ENCODE results near the gene B3GAT3.

Gene B3GAT3

DNA sequence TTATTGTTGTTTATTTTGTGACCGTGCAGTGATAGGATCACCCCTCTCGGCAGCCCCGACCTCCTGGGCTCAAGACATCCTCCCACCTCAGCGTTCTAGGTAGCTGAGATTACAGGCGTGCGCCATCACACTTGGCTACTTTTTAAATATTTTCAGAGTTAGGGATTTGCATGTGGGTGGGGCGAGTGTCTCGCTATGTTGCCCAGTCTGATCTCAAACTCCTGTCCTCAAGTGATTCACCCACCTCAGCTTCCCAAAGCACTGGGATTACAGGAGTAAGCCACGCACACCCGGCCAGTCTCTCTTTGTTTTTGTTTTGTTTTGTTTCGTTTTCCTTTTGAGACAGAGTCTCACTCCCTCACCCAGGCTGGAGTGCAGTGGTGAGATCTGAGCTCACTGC lies 32.5 kb upstream of the B3GAT3 start:
- TF ChIP-seq FOXP2 (optimal IDR thresholded peaks at IDR 0.05; ENCODE audit: borderline replicate concordance, extremely low read depth, extremely low read length, insufficient read depth) (no peak), POLR2AphosphoS5 (IDR thresholded peaks at IDR 0.05; ENCODE audit: low read depth, low read length) (no peak), TAF1 (IDR thresholded peaks at IDR 0.05; ENCODE audit: borderline replicate concordance, insufficient read depth, low read length) (no peak), SIN3A (IDR thresholded peaks at IDR 0.05; ENCODE audit: borderline replicate concordance, insufficient read depth, low read length) (no peak)
- TF ChIP-seq, protein P1, sequence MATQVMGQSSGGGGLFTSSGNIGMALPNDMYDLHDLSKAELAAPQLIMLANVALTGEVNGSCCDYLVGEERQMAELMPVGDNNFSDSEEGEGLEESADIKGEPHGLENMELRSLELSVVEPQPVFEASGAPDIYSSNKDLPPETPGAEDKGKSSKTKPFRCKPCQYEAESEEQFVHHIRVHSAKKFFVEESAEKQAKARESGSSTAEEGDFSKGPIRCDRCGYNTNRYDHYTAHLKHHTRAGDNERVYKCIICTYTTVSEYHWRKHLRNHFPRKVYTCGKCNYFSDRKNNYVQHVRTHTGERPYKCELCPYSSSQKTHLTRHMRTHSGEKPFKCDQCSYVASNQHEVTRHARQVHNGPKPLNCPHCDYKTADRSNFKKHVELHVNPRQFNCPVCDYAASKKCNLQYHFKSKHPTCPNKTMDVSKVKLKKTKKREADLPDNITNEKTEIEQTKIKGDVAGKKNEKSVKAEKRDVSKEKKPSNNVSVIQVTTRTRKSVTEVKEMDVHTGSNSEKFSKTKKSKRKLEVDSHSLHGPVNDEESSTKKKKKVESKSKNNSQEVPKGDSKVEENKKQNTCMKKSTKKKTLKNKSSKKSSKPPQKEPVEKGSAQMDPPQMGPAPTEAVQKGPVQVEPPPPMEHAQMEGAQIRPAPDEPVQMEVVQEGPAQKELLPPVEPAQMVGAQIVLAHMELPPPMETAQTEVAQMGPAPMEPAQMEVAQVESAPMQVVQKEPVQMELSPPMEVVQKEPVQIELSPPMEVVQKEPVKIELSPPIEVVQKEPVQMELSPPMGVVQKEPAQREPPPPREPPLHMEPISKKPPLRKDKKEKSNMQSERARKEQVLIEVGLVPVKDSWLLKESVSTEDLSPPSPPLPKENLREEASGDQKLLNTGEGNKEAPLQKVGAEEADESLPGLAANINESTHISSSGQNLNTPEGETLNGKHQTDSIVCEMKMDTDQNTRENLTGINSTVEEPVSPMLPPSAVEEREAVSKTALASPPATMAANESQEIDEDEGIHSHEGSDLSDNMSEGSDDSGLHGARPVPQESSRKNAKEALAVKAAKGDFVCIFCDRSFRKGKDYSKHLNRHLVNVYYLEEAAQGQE (IDR thresholded peaks at IDR 0.05; ENCODE audit: insufficient read depth in 1 of 2, low read depth in 2 of 2, low read length in 2 of 2), result no peak

DNA sequence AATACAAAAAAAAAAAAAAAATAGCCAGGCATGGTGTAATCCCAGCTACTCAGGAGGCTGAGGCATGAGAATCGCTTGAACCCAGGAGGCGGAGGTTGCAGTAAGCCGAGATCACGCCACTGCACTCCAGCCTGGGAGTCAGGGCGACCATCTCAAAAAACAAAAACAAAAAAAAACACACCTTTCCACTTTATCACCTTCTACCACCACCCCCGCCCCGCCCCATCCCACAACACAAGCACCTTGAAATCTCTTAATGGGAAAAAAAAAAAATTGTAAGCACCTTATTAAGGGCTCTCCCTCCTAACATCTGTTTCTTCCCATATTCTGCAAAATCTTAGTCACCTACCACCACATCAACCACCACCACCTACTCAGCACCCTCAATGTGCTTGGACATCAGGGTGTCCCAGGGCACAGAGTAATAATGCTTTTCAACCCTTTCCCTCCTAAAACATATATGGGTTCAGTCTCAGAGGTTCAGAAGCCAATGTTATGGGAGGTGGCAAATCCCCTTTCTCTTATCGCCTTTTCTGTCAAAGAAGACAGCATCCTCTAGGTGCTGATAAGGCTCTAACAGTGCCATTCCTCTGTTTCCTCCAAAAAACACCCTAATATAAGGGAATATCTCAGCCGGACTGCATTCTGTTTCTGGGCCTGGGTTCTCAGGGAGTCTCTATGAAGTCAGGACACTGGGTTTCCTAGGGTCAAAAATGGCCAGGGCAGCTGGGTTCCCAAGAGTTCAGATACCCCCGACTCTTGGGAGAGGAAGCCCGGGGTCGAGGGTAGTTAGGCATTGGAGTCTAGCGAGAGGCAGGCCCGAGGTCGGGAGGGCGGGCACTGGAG lies 30.6 kb upstream of the B3GAT3 start:
- no peak for TF ChIP-seq POLR2AphosphoS5 (IDR thresholded peaks at IDR 0.05; ENCODE audit: low read depth, low read length)

DNA sequence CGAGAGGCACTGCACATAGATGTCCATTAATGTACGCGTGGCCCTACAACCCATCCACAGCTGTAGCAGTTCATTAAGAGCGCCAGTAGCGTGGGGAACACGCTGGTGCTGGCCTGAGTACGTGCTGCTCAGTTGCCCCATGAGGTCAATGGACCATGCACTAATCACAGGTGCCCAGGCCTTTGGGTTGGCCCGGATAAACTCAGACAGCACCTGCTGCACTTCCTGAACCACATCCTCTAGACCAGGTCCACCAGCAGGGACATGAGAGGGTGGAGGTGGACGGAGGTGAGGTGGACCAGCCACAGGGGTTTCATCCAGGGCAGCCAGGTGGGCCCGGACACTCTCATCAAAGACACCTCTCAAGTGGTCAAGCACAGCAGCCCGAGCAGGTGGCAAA lies 27.7 kb upstream of the B3GAT3 start:
- TF ChIP-seq TAF1 (IDR thresholded peaks at IDR 0.05; ENCODE audit: borderline replicate concordance, insufficient read depth, low read length) (no peak), SIN3A (IDR thresholded peaks at IDR 0.05; ENCODE audit: borderline replicate concordance, insufficient read depth, low read length) (no peak), POLR2AphosphoS5 (IDR thresholded peaks at IDR 0.05; ENCODE audit: low read depth, low read length) (no peak), FOXP2 (optimal IDR thresholded peaks at IDR 0.05; ENCODE audit: borderline replicate concordance, extremely low read depth, extremely low read length, insufficient read depth) (no peak)
- TF ChIP-seq, protein P1 (IDR thresholded peaks at IDR 0.05; ENCODE audit: insufficient read depth in 1 of 2, low read depth in 2 of 2, low read length in 2 of 2), result no peak

- TF ChIP-seq TAF1 (IDR thresholded peaks at IDR 0.05; ENCODE audit: borderline replicate concordance, insufficient read depth, low read length) (no peak), POLR2AphosphoS5 (IDR thresholded peaks at IDR 0.05; ENCODE audit: low read depth, low read length) (no peak), FOXP2 (optimal IDR thresholded peaks at IDR 0.05; ENCODE audit: borderline replicate concordance, extremely low read depth, extremely low read length, insufficient read depth) (no peak), SIN3A (IDR thresholded peaks at IDR 0.05; ENCODE audit: borderline replicate concordance, insufficient read depth, low read length) (no peak)
- TF ChIP-seq, protein P1 (IDR thresholded peaks at IDR 0.05; ENCODE audit: insufficient read depth in 1 of 2, low read depth in 2 of 2, low read length in 2 of 2), result no peak
These were observed 27.2 kb upstream of the B3GAT3 start for GRCh38 chr11:62648967-62649364.

GRCh38 chr11:62648185-62648966 lies 26.6 kb upstream of the B3GAT3 start:
- TF ChIP-seq SIN3A (IDR thresholded peaks at IDR 0.05; ENCODE audit: borderline replicate concordance, insufficient read depth, low read length) (no peak), FOXP2 (optimal IDR thresholded peaks at IDR 0.05; ENCODE audit: borderline replicate concordance, extremely low read depth, extremely low read length, insufficient read depth) (no peak), POLR2AphosphoS5 (IDR thresholded peaks at IDR 0.05; ENCODE audit: low read depth, low read length) (no peak), TAF1 (IDR thresholded peaks at IDR 0.05; ENCODE audit: borderline replicate concordance, insufficient read depth, low read length) (no peak)
- TF ChIP-seq, protein P1 (IDR thresholded peaks at IDR 0.05; ENCODE audit: insufficient read depth in 1 of 2, low read depth in 2 of 2, low read length in 2 of 2), result no peak
